ENCODE data around the gene MRPL23.

MRPL23 gene

DNA sequence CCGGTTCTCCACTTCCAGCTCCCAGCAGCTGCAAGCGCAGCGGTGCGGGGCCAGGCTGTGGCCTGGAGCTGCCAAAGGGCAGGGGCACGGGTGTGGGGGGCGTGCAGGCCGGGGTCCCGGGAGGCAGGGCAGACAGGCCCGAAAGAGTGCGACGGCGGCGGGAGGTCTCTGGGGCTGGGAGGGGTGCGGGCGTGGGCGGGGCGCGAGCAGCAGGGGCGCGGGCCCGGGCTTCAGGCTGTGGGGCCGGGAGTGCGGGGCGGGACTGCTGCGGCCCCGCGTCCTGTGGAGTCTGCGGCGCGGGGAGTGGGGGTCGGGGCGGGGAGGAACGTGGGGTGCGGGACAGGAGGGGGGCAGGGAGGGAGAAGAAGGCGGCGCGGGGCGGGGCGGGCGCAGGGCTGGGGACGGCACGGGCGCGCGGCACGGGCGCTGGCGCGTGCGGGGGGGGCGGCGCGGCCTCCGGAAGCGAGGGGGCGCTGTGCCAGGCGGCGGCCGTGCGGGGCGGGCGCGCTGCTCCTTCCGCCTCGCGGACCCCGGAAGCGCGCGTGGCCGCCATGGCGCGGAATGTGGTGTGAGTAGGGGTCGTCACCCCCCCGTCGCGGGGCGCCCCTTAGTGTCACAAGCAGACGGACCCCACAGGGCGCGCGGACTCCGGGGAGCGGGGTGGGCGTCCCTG lies at the start of gene MRPL23:
Gene MRPL23, plus strand, starts transcription at position 521 of the 673 bp plus-strand sequence. Its CDS starts 31 bp downstream, at position 552.
- H3K27ac ChIP-seq, result no peak within 1 kb of the TSS

DNA sequence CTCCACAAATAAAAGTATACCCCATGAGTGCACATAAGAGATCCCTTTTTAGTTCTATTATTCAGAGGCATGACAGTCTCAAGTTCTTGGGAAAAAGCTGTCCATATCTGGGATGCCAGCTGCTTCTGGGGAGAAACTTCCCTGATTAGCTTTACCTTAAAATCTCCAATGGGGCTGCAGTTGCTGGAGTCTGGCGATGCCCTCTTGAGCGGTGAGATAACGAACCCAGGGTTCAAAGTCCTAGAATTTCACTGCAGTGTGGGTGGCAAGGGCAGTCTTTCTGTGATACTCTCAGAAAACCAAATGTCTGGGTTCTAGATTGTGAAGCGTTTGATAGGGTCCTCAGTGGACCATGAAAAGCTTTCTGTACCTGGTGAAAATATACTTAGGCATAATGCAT lies 48.0 kb upstream of the MRPL23 start:
- no peak overlapping the region for H3K27ac ChIP-seq
- TF ChIP-seq, protein P1, sequence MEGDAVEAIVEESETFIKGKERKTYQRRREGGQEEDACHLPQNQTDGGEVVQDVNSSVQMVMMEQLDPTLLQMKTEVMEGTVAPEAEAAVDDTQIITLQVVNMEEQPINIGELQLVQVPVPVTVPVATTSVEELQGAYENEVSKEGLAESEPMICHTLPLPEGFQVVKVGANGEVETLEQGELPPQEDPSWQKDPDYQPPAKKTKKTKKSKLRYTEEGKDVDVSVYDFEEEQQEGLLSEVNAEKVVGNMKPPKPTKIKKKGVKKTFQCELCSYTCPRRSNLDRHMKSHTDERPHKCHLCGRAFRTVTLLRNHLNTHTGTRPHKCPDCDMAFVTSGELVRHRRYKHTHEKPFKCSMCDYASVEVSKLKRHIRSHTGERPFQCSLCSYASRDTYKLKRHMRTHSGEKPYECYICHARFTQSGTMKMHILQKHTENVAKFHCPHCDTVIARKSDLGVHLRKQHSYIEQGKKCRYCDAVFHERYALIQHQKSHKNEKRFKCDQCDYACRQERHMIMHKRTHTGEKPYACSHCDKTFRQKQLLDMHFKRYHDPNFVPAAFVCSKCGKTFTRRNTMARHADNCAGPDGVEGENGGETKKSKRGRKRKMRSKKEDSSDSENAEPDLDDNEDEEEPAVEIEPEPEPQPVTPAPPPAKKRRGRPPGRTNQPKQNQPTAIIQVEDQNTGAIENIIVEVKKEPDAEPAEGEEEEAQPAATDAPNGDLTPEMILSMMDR (conservative IDR thresholded peaks at IDR 0.05), result no peak
- no peak for TF ChIP-seq ZFX (IDR thresholded peaks at IDR 0.05)

More for the DNA sequence above, at the start of gene MRPL23:
- TF ChIP-seq ZFX (IDR thresholded peaks at IDR 0.05), result no peak
- TF ChIP-seq, protein P1 (conservative IDR thresholded peaks at IDR 0.05), result no peak

DNA sequence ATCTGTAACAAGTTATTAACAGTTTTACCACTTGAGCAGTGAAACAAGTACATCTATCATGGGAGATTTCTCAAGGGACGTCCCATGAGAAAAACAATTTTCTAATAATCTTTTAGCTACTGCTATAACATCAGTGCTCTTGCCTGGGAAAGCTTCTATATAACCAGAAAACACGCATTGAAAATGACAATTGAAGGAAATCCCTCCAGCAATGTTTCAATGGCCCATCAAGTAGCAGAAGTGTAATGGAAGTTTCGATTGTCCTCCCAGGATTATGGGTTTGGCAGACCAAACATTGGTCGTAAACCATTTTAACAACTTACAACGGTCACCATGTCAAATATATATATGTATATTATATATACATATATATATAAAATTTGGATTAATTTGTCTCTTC lies 47.4 kb upstream of the MRPL23 start:
- no peak for TF ChIP-seq ZFX (IDR thresholded peaks at IDR 0.05)
- TF ChIP-seq, protein P1 (conservative IDR thresholded peaks at IDR 0.05), result no peak
- H3K27ac ChIP-seq, result no peak overlapping the region

DNA sequence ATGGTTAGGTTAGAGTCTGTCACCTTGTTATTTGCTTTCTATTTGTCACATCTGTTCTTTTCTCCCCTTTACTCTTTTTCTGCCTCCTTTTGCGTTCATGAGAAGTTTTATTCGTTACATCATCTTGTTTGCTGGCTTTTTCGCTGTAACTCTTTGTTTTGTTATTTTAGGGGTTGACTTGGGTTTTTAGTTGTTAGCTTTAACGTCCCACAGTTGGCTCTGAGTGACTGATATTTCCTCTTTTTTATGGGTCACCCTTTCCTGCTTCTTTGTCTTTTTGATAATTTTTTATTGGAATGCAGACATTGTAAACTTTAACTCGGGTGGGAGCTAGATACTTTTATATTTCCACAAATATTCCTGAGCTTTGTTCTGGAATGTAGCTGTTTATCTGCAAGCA lies 41.0 kb upstream of the MRPL23 start:
- TF ChIP-seq, protein P1 (conservative IDR thresholded peaks at IDR 0.05), result no peak
- H3K27ac ChIP-seq, result no peak overlapping the region

DNA sequence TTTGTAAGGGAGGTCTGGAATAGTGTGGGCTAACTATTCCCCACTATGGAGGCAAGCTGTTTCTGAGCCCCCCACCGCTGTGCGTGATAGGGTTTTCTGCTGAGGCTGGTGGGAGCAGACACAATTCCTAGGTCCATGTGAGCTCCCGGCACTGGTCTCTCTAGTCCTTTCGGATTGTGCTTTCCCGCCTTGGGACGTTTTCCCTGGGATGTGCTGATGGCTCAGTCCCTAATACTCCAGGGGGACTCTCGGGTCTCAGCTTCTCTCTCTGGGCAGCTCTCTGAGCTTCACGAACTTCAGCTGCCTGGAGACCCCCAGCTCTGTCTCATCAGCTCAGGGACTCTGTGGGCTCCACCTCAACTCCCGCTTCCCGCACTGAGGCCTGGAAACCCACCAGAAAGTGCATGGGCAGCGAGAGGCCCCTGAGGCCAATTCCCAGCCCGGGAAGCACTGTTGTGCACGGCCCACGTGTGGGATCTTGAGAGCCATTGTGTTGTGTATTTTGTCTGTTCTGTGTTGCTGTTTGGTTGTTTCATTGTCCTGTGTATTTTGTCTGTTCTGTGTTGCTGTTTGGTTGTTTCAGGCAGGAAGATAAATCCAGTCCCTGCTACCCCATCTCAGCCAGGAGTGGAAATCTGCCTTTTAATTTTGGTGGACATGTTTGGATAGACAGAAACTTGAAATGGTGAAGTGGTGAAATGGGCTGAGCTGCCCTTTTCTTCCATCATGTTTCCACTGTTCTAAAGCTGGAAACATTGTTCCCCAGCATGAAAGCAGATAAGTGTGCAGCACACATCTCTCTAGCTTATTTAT lies 40.3 kb upstream of the MRPL23 start:
- no peak overlapping the region for H3K27ac ChIP-seq
- TF ChIP-seq, protein P1 (conservative IDR thresholded peaks at IDR 0.05), result no peak
- no peak for TF ChIP-seq ZFX (IDR thresholded peaks at IDR 0.05)

DNA sequence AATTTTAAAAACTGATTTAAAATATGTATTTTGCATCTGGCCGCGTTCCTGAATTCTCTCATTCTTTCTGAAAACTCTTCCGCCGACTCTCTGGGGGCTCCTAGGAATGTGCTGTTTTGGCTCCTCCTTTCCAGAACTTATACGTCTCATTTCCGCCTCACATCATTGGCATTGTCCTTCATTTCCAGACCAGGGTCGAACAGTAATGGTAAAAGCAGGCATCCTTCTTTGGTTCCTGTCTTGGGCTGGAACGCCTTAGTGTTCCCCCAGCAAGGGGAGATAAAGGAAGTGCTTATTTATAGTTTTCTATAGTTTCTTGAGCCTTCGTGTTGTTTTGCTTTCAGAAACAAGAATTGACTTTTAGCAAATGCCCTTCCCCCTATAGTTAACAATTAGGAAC lies 38.5 kb upstream of the MRPL23 start:
- TF ChIP-seq, protein P1 (conservative IDR thresholded peaks at IDR 0.05), result no peak
- no peak for TF ChIP-seq ZFX (IDR thresholded peaks at IDR 0.05)
- H3K27ac ChIP-seq, result no peak overlapping the region

DNA sequence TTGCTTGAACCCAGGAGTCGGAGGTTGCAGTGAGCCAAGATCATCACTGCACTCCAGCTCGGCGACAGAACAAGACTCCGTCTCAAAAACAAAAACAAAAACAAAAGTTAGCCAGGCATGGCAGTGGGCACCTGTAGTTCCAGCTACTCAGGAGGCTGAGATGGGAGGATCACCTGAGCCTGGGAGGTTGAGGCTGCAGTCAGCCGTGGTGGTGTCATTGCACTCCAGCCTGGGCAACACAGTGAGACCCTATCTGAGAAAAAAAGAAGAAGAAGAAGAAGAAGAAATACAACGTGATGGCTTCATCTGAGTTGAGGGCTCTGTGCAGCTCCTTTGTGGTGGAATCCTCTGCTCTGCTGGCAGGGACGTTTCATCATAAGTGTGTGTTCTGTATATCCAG lies 37.6 kb upstream of the MRPL23 start:
- H3K27ac ChIP-seq, result no peak overlapping the region
- TF ChIP-seq, protein P1 (conservative IDR thresholded peaks at IDR 0.05), result no peak

Measured in C4-2B (cell line).